Muscle of leg (tissue), 11 donors: ENCODE results near the gene TM9SF3. TPM values are rescaled to one million over a fixed set of nuclear protein-coding genes. Genes with fewer than 3 reads are reported as not detected.

Experiments used
- DNase-seq: peaks from one replicate; pipeline ENCODE4 v3.0.0; 2013
- H3K27ac ChIP-seq: one replicate; pipeline ENCODE4 v1.5.1; 2013; ENCODE audit warnings: mild to moderate bottlenecking, low read length, control low read depth
- H3K27me3 ChIP-seq: one replicate; pipeline ENCODE4 v1.6.1; 2013; ENCODE audit warnings: low read length; ENCODE audit not compliant: control insufficient read depth, insufficient read depth
- H3K36me3 ChIP-seq: one replicate; pipeline ENCODE4 v1.6.1; 2013; ENCODE audit warnings: low read length; ENCODE audit not compliant: control insufficient read depth, insufficient read depth
- H3K4me1 ChIP-seq: one replicate; pipeline ENCODE4 v1.6.1; 2013; ENCODE audit warnings: low read length; ENCODE audit not compliant: control insufficient read depth, insufficient read depth
- H3K4me3 ChIP-seq: one replicate; pipeline ENCODE4 v1.5.1; 2013; ENCODE audit warnings: low read length, control low read depth
- H3K9me3 ChIP-seq: replicated peaks from 2 replicates; pipeline ENCODE4 v1.6.1; 2013; ENCODE audit warnings: low read depth, low read length; ENCODE audit not compliant: control insufficient read depth
- WGBS: methylation state at CpG from one replicate; pipeline ENCODE4 v1.1.5; 2013; ENCODE audit warnings: missing lambda C conversion rate; ENCODE audit not compliant: insufficient coverage; 5-methylcytosine and 5-hydroxymethylcytosine counted together
- polyA plus RNA-seq, 8 donors: library from polyadenylated mRNA; unstranded; fragments of 120-200 nt; gene quantifications; one replicate each; pipeline versions ENCODE4 v1.2.1 to v1.2.3, GENCODE V29; 2013; ENCODE audit warnings: inconsistent platforms in 1 of 8, low replicate concordance in 1 of 8; ENCODE audit not compliant: insufficient read length in 8 of 8, insufficient read depth in 1 of 8
- total RNA-seq: library from RNA; stranded (reverse); fragments of 120-200 nt; gene quantifications from one replicate; pipeline ENCODE4 v1.2.4, GENCODE V29; 2013

TM9SF3 gene
- total and polyA plus RNA-seq, 9 donors = 60.8 to 105 (median 77.4) TPM

GRCh38 chr10:96488161-96488935, 98.5 kb downstream of the TM9SF3 start:
- H3K27me3 ChIP-seq = peaks cover 13% of the 10 kb centered on the region
- DNase-seq = no peak
- WGBS = 87% methylated on average over 13 of the region's 14 CpGs
- no peaks in the 10 kb centered on the region for H3K9me3 ChIP-seq
- no peak overlapping the region for H3K27ac ChIP-seq
- H3K4me3 ChIP-seq = no peak overlapping the region
- no peaks in the 10 kb centered on the region for H3K36me3 ChIP-seq
- no peaks in the 10 kb centered on the region for H3K4me1 ChIP-seq

GRCh38 chr10:96482815-96483588, 103.8 kb downstream of the TM9SF3 start:
- Histone ChIP-seq H3K4me3 (no peak overlapping the region), H3K36me3 (no peaks in the 10 kb centered on the region), H3K4me1 (no peaks in the 10 kb centered on the region), H3K27ac (no peak overlapping the region), H3K27me3 (peaks cover 19% of the 10 kb centered on the region), H3K9me3 (no peaks in the 10 kb centered on the region)
- no peak for DNase-seq
- 100% methylated on average over 2 of the region's 4 CpGs for WGBS

- H3K4me1 ChIP-seq = no peaks in the 10 kb centered on the region
- peaks cover 23% of the 10 kb centered on the region for H3K27me3 ChIP-seq
- DNase-seq = no peak
- WGBS = 92% methylated on average over 4 of the region's 9 CpGs
- H3K4me3 ChIP-seq = no peak overlapping the region
- no peaks in the 10 kb centered on the region for H3K9me3 ChIP-seq
- H3K36me3 ChIP-seq = no peaks in the 10 kb centered on the region
- no peak overlapping the region for H3K27ac ChIP-seq
Measured at GRCh38 chr10:96478355-96478754, 108.5 kb downstream of the TM9SF3 start.

DNA sequence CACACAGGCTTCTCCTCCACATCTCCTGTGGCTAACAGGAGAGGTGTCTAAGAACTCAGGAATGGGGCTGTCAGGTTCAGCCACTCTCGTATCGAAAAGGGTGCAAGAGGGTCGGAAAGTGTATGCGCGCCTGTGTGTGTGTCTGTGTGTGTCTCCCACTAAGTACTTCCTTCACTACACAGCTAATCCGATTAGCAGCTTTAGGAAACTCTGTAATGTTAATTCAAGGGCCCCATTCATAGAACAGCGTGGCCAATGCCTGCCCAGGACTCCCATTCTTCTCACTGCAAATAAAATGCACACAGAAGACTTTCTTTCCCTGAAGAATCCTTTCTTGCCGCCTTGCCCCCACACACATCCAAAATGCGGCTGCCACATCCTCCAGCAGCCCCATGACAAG, 112.9 kb downstream of the TM9SF3 start:
- Histone ChIP-seq H3K36me3 (no peaks in the 10 kb centered on the region), H3K9me3 (no peaks in the 10 kb centered on the region), H3K27ac (no peak overlapping the region), H3K4me1 (peaks cover 6% of the 10 kb centered on the region), H3K27me3 (peaks cover 17% of the 10 kb centered on the region), H3K4me3 (no peak overlapping the region)
- DNase-seq = no peak
- WGBS = no CpG with 5 or more reads among the region's 9 CpGs

- H3K4me3 ChIP-seq = no peak overlapping the region
- H3K4me1 ChIP-seq = peaks cover 6% of the 10 kb centered on the region
- no CpG with 5 or more reads among the region's 4 CpGs for WGBS
- DNase-seq = no peak
- no peaks in the 10 kb centered on the region for H3K36me3 ChIP-seq
- H3K9me3 ChIP-seq = no peaks in the 10 kb centered on the region
- H3K27me3 ChIP-seq = peaks cover 24% of the 10 kb centered on the region
- no peak overlapping the region for H3K27ac ChIP-seq
Measured at GRCh38 chr10:96470116-96470743, 116.6 kb downstream of the TM9SF3 start.

DNA sequence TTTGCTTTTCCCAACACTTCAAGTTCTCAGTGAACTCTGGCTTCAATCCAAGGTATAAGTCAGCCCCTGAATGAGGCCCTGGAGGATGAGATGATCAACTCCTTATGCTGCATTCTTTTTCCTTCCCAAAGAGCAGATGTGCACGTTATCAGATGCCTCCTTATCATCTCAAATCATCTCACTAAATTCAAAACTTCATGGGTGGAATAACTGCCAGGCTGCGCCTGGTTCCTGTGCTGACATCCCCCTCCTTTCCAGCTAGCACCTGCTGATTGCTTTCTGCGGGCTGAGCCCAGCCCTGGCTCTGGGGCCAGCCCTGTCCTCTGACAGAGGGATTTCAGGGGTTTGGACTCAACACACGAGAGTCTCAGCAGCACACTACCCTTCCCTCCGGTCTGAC, 118.0 kb downstream of the TM9SF3 start:
- peak; percentile 17 for DNase-seq
- peaks cover 14% of the 10 kb centered on the region for H3K27me3 ChIP-seq

More for the DNA sequence above, 118.0 kb downstream of the TM9SF3 start:
- H3K4me3 ChIP-seq = no peak overlapping the region
- H3K4me1 ChIP-seq = peaks cover 6% of the 10 kb centered on the region
- H3K36me3 ChIP-seq = no peaks in the 10 kb centered on the region
- WGBS = 6% methylated on average over 1 of the region's 5 CpGs
- no peak overlapping the region for H3K27ac ChIP-seq
- no peaks in the 10 kb centered on the region for H3K9me3 ChIP-seq

Other genes starting within 250 kb of the TM9SF3 start
- not detected for gene OPALIN, start 228.0 kb downstream of the TM9SF3 start, total RNA-seq
- gene OPALIN, start 228.0 kb downstream of the TM9SF3 start, polyA plus RNA-seq = not detected
- gene TLL2, start 73.1 kb downstream of the TM9SF3 start, total RNA-seq = 0.71 TPM
- gene TLL2, start 73.1 kb downstream of the TM9SF3 start, polyA plus RNA-seq = 1 to 10 TPM in 5 of 8 donors, under 1 TPM in 3; 0.53 to 1.8 (median 1.1) TPM
- gene PIK3AP1, start 133.5 kb upstream of the TM9SF3 start, total RNA-seq = 2.3 TPM
- 1 to 10 TPM; 1.8 to 2.9 (median 2.2) TPM for gene PIK3AP1, start 133.5 kb upstream of the TM9SF3 start, polyA plus RNA-seq
- 18.0 TPM for gene LCOR, start 245.3 kb upstream of the TM9SF3 start, total RNA-seq
- 10 to 100 TPM in 6 of 8 donors, 1 to 10 TPM in 2; 9.0 to 13.6 (median 12.0) TPM for gene LCOR, start 245.3 kb upstream of the TM9SF3 start, polyA plus RNA-seq